Naive B cell (primary cell): ENCODE data around the gene HMCN2. TPM values are rescaled to one million over a fixed set of nuclear protein-coding genes. Genes with fewer than 3 reads are reported as not detected.

Source experiments
- ATAC-seq, 2 donors: fragments of 150-1000 bp; cut with Tn5 transposase; 2 replicates each; pipeline ENCODE4 v1.10.0; 2021; ENCODE audit warnings: low read depth in 2 of 2, mild to moderate bottlenecking in 2 of 2, moderate library complexity in 2 of 2
- DNase-seq: peaks from one replicate; pipeline ENCODE4 v3.0.0; 2022
- H3K27ac Mint-ChIP-seq, 6 donors: one replicate each; pipeline ENCODE4 v1.8.0; 2020 to 2022; ENCODE audit warnings: mild to moderate bottlenecking in 6 of 6, mixed read lengths in 6 of 6, moderate library complexity in 5 of 6, inconsistent platforms in 2 of 6
- H3K27me3 Mint-ChIP-seq, 3 donors: one replicate each; pipeline ENCODE4 v1.8.0; 2021 to 2022; ENCODE audit warnings: mixed read lengths in 3 of 3, mild to moderate bottlenecking in 1 of 3
- H3K36me3 Mint-ChIP-seq, 2 donors: one replicate each; pipeline ENCODE4 v1.8.0; 2020 to 2022; ENCODE audit warnings: mixed read lengths in 2 of 2, inconsistent platforms in 1 of 2, mild to moderate bottlenecking in 1 of 2
- H3K4me1 Mint-ChIP-seq, 3 donors: one replicate each; pipeline ENCODE4 v1.8.0; 2020 to 2022; ENCODE audit warnings: mixed read lengths in 3 of 3, inconsistent platforms in 1 of 3, mild to moderate bottlenecking in 1 of 3, moderate library complexity in 1 of 3
- H3K4me3 Mint-ChIP-seq, 8 donors: one replicate each; pipeline ENCODE4 v1.8.0; 2020 to 2022; ENCODE audit warnings: mild to moderate bottlenecking in 8 of 8, mixed read lengths in 8 of 8, moderate library complexity in 8 of 8, inconsistent platforms in 2 of 8
- H3K9me3 Mint-ChIP-seq, 7 donors: one replicate each; pipeline ENCODE4 v1.8.0; 2020 to 2022; ENCODE audit warnings: mixed read lengths in 7 of 7, mild to moderate bottlenecking in 5 of 7, inconsistent platforms in 2 of 7, moderate library complexity in 1 of 7
- polyA plus RNA-seq, 6 donors: library from polyadenylated mRNA; unstranded; fragments of 300-500 nt; fragmentation: Illumina TruSeq; gene quantifications; one replicate each; pipeline ENCODE4 v1.2.3, GENCODE V29; 2021; ENCODE audit warnings: low read depth in 6 of 6

HMCN2 gene
- polyA plus RNA-seq, 6 donors from 2014 or later, result not detected

DNA sequence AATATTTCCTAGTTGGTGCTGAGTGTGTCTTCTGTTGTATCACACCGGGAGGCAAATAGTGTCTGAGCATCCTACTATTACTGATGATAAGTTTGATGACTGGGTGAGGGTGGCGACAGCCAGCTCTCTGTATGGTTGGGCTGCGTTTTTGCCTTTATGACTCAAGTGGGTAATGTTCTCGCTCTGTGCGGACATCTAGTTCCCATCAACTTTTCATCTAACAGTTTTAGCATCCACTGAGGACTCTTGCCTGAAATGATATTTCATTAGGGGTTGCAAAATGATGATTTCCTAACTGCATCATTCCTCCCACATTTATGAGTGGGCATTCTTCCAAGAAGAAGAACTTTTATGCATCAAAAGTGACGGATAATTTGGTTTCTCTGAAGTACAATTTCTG lies 26.5 kb downstream of the HMCN2 start:
- ATAC-seq (no peak), DNase-seq (no peak)
- H3K4me1 Mint-ChIP-seq, result no peaks in the 10 kb centered on the region
- peaks cover 17 to 61% (median 53%) of the 10 kb centered on the region in 3 donors for H3K27me3 Mint-ChIP-seq
- H3K36me3 Mint-ChIP-seq, result no peaks in the 10 kb centered on the region
- H3K4me3 Mint-ChIP-seq, result no peak overlapping the region
- H3K27ac Mint-ChIP-seq, result no peak overlapping the region
- H3K9me3 Mint-ChIP-seq, result peaks cover 0 to 3% (median 0%) of the 10 kb centered on the region in 7 donors

DNA sequence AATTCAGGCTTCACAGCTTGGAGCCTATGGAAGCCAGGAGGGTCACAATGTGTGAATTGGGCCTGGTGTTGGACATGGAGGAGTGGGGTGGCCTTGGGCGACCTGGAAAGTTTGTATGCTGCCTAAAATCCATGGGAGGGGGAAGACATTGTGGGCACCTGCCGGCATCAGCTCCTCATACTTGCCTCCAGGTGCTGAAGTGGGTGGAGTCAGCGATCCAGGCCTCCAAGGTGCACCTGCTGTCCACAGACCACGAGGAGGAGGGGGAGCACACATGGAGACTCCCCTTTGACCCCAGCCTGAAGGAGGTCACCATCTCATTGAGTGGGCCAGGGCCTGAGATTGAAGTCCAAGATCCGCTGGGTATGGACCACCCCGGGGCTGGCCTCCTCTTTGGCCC lies 29.1 kb downstream of the HMCN2 start:
- DNase-seq (no peak), ATAC-seq (no peak)
- Mint-ChIP-seq H3K9me3 (peaks cover 0 to 3% (median 0%) of the 10 kb centered on the region in 7 donors), H3K4me1 (no peaks in the 10 kb centered on the region), H3K36me3 (no peaks in the 10 kb centered on the region), H3K27ac (no peak overlapping the region), H3K27me3 (peaks cover 20 to 47% (median 35%) of the 10 kb centered on the region in 3 donors), H3K4me3 (no peak overlapping the region)

DNA sequence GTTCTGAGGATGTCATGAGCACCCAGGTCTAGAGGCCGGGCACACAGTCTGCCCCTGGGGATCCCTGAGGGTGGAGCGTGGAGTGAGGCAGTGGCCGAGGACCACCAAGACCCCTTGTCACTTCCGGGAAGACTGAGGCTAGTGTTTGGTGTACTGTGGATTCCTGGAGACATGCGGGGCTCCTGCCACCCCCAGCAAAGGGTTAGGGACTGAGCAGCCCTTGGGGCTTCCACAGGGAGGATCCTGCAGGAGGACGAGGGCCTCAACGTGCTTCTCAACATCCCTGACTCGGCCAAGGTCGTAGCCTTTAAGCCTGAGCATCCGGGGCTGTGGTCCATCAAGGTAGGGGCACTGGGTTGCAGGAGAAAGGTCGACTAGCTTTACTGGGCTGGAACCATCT lies 29.9 kb downstream of the HMCN2 start:
- Mint-ChIP-seq H3K4me3 (no peak overlapping the region), H3K9me3 (peaks cover 0 to 8% (median 1%) of the 10 kb centered on the region in 7 donors), H3K36me3 (no peaks in the 10 kb centered on the region), H3K4me1 (no peaks in the 10 kb centered on the region), H3K27me3 (peaks cover 20 to 47% (median 27%) of the 10 kb centered on the region in 3 donors), H3K27ac (no peak overlapping the region)
- no peak for ATAC-seq
- DNase-seq, result no peak

DNA sequence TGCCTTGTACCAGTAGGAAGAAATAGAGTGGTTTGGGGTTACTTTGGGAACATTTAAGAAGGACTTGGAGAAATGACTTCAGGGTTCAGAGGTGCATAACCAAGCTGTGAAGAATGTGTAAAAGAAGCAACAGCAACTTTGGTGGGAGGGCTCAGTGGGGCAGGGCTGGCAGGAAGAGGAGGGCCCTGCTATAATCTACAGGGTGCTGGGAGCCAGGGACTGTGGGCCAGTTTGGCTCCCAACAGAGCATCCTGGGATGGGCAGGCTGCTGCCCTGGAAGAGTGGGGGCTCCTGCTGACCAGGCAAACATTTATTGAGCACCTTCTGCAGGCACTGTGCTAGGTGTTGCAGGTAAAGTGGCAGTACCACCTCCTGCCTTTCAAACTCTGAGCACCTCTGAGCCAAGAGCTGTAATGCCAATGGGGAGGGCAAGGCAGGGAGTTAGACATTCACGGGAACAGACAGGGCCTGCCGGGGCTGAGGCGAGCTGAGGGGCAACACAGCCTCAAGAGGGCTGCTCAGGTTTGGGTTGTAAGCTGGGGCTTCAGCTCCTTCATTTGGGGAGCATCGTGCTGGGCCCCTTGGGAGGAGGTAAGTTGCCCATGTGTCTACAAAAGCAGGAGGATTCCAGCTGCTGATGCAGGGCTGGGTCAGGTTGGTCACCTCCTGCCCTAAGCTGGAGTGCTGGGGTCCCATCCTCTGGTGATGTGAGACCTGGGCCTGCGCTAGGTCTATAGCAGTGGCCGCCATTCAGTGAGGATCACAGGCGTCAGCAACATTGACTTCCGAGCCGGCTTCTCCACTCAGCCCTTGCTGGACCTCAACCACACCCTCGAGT lies 30.6 kb downstream of the HMCN2 start:
- no peak overlapping the region for H3K27ac Mint-ChIP-seq
- H3K4me3 Mint-ChIP-seq, result no peak overlapping the region
- H3K4me1 Mint-ChIP-seq, result no peaks in the 10 kb centered on the region
- peaks cover 0 to 8% (median 1%) of the 10 kb centered on the region in 7 donors for H3K9me3 Mint-ChIP-seq
- H3K27me3 Mint-ChIP-seq, result peaks cover 20 to 44% (median 24%) of the 10 kb centered on the region in 3 donors
- no peaks in the 10 kb centered on the region for H3K36me3 Mint-ChIP-seq
- ATAC-seq (no peak), DNase-seq (no peak)

DNA sequence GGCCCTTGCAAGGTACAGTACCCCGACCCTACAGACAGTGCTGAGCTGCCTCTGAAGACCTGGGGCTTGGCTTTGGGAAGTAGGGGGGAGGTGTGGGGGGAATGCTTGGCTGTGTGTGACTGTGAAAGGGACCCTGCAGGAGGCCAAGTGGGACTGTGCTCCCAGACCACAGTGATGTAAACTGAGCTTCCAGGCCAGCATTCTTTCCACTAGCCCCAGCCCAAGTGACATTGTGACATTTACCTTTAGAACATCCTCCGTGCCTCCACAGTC lies 31.2 kb downstream of the HMCN2 start:
- ATAC-seq (no peak), DNase-seq (no peak)
- Mint-ChIP-seq H3K27me3 (peaks cover 19 to 44% (median 24%) of the 10 kb centered on the region in 3 donors), H3K4me3 (no peak overlapping the region), H3K9me3 (peaks cover 0 to 8% (median 1%) of the 10 kb centered on the region in 7 donors), H3K27ac (no peak overlapping the region), H3K36me3 (no peaks in the 10 kb centered on the region), H3K4me1 (no peaks in the 10 kb centered on the region)

DNA sequence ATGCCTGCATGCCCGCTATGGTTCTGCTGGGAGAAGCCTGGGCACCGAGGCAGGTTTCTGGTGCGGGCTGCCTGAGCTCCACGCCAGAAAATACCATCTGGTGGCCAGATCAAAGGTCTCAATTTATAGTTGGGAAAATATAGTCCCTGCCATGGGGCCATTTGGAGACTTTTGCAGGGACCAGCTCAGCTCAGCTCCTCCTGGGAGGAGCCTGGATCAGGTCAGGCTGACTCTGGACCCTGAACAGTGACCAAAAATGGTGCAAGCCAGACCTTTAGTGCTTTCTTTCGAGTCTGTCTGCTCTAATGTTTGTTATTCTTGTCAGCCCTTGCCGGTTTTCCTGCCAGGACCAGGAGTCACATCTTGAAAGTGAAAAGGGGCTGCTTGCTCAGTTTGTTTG lies 31.8 kb downstream of the HMCN2 start:
- no peak for ATAC-seq
- peaks cover 0 to 8% (median 0%) of the 10 kb centered on the region in 7 donors for H3K9me3 Mint-ChIP-seq

DNA sequence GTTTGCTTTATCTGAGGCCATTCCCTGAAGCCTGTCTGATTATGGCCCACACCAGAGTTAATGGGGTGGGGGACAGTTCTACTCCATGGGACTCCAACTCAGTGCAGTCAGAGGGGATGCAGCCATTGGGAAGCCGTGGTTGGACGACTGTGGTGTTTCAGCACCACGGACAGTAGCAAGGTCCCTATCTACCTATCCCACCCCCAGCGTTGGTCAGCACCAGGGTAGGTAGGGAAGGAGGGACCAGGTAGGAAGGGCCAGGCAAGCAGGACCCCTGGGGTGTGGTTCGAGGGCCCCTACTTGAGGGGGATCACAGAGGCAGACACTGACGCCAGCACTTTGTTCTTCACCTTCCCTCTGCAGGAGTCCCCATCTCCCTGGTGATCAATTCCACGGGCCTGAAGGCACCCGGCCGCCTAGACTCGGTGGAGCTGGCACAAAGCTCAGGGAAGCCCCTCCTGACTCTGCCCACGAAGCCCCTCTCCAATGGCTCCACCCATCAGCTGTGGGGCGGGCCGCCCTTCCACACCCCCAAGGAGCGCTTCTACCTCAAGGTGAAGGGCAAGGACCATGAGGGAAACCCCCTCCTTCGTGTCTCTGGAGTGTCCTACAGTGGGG lies 33.2 kb downstream of the HMCN2 start:
- Mint-ChIP-seq H3K27me3 (peaks cover 14 to 41% (median 19%) of the 10 kb centered on the region in 3 donors), H3K36me3 (no peaks in the 10 kb centered on the region), H3K27ac (no peak overlapping the region), H3K9me3 (peaks cover 0 to 8% (median 0%) of the 10 kb centered on the region in 7 donors), H3K4me3 (no peak overlapping the region), H3K4me1 (no peaks in the 10 kb centered on the region)
- DNase-seq (no peak), ATAC-seq (no peak)

More for the DNA sequence above, 31.8 kb downstream of the HMCN2 start:
- Mint-ChIP-seq H3K4me1 (no peaks in the 10 kb centered on the region), H3K27ac (no peak overlapping the region), H3K4me3 (no peak overlapping the region), H3K36me3 (no peaks in the 10 kb centered on the region), H3K27me3 (peaks cover 13 to 44% (median 24%) of the 10 kb centered on the region in 3 donors)
- DNase-seq, result no peak

DNA sequence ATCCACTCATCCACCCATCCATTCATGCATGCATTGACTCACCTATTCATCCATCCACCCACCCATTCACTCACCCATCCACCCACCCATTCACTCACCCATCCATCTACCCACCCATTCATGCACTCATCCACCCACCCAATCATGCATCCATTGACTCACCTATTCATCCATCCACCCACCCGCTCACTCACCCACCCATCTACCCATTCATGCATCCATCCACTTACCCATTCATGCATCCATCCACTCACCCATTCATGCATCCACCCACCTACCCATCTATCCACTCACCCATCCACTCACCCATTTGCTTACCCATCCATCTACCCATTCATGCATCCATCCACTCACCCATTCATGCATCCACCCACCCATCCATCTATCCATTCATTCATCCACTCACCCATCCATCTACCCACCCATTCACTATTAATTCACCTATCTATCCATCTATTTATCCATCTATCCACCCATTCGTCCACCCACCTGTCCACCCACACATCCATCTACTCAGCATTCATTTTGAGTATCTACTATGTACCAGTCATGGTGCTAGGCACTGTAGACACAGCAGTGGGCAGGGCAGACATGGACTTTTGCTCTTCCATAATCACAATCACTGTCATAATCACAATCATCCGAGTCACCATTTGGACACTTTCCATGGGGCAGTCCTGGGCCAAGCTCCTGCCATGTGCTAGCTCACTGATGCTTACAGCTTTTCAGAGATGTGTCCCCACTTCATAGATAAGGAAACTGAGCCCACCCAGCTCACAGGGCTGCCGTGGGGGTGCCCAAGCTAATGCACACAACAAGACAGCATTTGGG lies 34.4 kb downstream of the HMCN2 start:
- peaks cover 14 to 39% (median 19%) of the 10 kb centered on the region in 3 donors for H3K27me3 Mint-ChIP-seq

DNA sequence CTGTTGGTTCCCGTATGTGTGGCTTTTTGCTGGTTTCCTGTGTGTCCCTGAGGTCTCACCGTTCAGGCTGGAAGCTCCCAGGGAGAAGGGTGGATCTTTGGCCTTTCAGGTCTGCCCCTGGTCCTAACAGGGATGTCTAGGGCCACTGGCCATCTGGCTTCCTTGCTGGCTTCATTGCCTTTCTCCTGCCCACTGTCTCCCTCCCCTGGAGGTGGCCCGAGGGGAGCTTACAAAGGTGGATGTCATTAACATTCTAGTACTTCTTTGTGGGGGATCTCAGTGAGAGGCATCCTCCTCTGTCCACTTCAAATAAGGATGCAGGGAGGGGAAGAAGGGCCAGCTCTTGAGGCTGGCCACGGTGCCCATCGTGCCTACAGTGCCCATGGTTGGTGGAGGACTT lies 35.2 kb downstream of the HMCN2 start:
- Mint-ChIP-seq H3K9me3 (peaks cover 0 to 5% (median 0%) of the 10 kb centered on the region in 7 donors), H3K4me1 (no peaks in the 10 kb centered on the region), H3K36me3 (no peaks in the 10 kb centered on the region), H3K27ac (no peak overlapping the region), H3K4me3 (no peak overlapping the region), H3K27me3 (peaks cover 15 to 37% (median 19%) of the 10 kb centered on the region in 3 donors)
- no peak for DNase-seq
- ATAC-seq, result no peak

More for the DNA sequence above, 34.4 kb downstream of the HMCN2 start:
- Mint-ChIP-seq H3K4me3 (no peak overlapping the region), H3K4me1 (no peaks in the 10 kb centered on the region), H3K27ac (peak overlapping the region in 1 of 6 donors; percentile 40), H3K36me3 (no peaks in the 10 kb centered on the region), H3K9me3 (peaks cover 0 to 5% (median 0%) of the 10 kb centered on the region in 7 donors)
- no peak for DNase-seq
- ATAC-seq, result no peak

DNA sequence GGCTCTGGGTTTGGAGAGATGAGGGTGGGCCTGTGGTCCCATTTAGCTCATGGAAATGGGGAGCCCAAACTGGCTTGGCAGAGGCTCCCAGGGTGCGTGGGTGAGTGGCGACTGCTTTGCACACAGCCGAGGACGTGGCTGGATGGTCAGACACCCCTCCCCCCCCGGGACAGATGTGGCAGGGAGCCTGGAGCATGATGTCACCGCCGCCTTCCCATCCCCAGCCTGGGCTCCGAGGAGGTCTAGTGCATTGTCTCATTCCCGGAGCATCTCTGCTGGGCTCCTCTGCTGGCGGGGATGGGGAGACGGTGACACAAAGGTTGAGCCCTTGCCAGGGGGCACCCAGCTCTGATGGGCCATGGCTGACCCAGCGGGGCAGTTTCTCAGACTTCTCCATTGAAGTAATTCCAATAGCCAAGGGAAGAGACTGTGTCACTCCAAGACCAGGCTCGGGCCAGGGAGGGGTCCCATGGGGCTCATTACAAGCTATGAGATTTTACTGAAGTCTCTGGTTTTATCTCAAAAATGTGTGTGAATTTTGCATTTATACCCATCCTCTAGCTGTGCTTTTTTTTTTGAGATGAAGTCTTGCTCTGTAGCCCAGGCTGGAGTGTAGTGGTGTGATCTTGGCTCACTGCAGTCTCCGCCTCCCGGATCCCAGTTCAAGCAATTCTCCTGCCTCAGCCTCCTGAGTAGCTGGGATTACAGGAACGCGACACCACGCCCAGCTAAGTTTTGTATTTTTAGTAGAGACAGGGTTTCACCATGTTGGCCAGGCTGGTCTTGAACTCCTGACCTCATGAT lies 36.1 kb downstream of the HMCN2 start:
- no peak for ATAC-seq
- Mint-ChIP-seq H3K9me3 (peaks cover 0 to 5% (median 0%) of the 10 kb centered on the region in 7 donors), H3K27ac (no peak overlapping the region), H3K27me3 (peaks cover 15 to 34% (median 19%) of the 10 kb centered on the region in 3 donors), H3K36me3 (no peaks in the 10 kb centered on the region), H3K4me1 (no peaks in the 10 kb centered on the region), H3K4me3 (no peak overlapping the region)
- no peak for DNase-seq

DNA sequence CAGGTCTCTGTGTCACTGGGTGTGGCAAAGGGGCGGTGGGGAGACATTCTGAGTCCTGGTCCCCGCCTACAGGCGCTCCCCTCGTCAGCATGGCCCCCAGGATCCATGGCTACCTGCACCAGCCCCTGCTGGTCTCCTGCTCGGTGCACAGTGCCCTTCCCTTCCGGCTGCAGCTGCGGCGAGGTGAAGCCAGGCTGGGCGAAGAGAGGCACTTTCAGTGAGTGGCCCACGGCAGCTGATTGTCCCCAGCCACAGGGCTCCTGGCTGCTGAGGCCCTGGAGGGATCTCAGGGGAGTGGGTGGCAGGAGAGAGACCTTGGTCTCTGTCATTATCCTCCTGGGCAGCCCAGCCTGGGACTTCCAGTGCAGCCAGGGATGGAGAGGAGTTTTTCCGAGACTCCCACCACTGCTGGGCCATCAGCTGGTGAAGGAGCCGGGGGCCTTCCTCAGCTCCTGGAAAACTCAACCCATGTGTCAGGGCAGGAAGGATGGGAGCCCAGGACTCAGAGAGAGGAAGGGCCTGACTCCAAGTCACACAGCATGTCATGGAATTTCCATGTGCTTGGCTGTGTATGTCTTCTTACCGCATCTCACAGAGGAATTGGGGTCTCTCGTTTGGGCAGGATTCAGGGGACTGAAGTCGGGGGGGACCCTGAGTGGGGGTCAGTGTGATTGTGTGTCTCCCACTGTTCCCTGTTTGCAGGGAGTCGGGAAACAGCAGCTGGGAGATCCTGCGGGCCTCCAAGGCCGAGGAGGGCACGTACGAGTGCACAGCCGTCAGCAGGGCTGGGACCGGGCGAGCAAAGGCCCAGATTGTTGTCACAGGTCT lies 37.4 kb downstream of the HMCN2 start:
- no peak for DNase-seq
- H3K4me1 Mint-ChIP-seq, result no peaks in the 10 kb centered on the region
- peak overlapping the region in 1 of 8 donors; percentile 35 for H3K4me3 Mint-ChIP-seq

DNA sequence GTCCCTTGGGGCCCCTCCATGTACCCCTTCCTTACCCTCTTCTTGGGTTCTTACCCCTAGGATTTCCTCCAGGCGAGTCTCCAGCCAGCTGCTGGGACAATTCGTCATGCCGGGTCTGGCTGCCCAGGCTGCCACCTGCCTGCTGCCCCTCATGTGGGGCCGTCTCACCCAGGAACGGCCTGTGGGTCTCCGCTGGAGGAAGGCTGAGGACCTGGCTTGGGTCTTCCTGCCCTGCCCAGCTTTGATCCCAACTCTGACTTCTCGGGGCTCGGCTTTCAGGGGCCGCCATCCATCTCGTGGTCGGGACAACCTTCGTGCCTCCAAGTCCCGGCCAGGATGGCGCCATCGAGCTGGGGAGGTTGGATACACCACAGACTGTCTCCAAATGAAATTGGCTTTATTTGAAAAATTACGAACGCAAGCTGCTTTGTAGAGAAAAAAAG lies 38.1 kb downstream of the HMCN2 start:
- ATAC-seq, result no peak
- no peak overlapping the region for H3K27ac Mint-ChIP-seq
- peaks cover 9 to 44% (median 12%) of the 10 kb centered on the region in 3 donors for H3K27me3 Mint-ChIP-seq
- H3K4me1 Mint-ChIP-seq, result no peaks in the 10 kb centered on the region
- peaks cover 0 to 5% (median 0%) of the 10 kb centered on the region in 7 donors for H3K9me3 Mint-ChIP-seq
- no peak overlapping the region for H3K4me3 Mint-ChIP-seq
- H3K36me3 Mint-ChIP-seq, result no peaks in the 10 kb centered on the region
- no peak for DNase-seq

More for the DNA sequence above, 37.4 kb downstream of the HMCN2 start:
- Mint-ChIP-seq H3K27me3 (peaks cover 9 to 41% (median 9%) of the 10 kb centered on the region in 3 donors), H3K36me3 (no peaks in the 10 kb centered on the region), H3K27ac (no peak overlapping the region), H3K9me3 (peaks cover 0 to 5% (median 0%) of the 10 kb centered on the region in 7 donors)
- no peak for ATAC-seq
